Kidney (tissue), 14 donors: ENCODE results near the gene CAPN7. TPM values are rescaled to one million over a fixed set of nuclear protein-coding genes. Genes with fewer than 3 reads are reported as not detected.

ENCODE experiments used
- DNase-seq, 5 donors: peaks; one replicate each; pipeline ENCODE4 v3.0.0-alpha.2; 2013 to 2020
- FAIRE-seq: peaks from 2 replicates; lab custom pipeline; 2012; peaks lifted over from hg19 to GRCh38; lab: Jason Lieb, UNC
- H3K27ac ChIP-seq, 2 donors: one replicate each; pipeline ENCODE4 v1.7.0; 2013; ENCODE audit warnings: low read depth in 2 of 2, low read length in 2 of 2, inconsistent platforms in 1 of 2
- H3K27me3 ChIP-seq: one replicate; pipeline ENCODE4 v1.7.1; 2013; ENCODE audit warnings: low read length, inconsistent platforms; ENCODE audit not compliant: control insufficient read depth, insufficient read depth
- H3K36me3 ChIP-seq, 3 donors: one replicate each; pipeline versions ENCODE4 v1.7.0 to v1.7.1; 2013; ENCODE audit warnings: low read length in 3 of 3, control low read depth in 1 of 3, inconsistent platforms in 1 of 3; ENCODE audit not compliant: insufficient read depth in 3 of 3, control insufficient read depth in 2 of 3
- H3K4me1 ChIP-seq, 3 donors: one replicate each; pipeline versions ENCODE4 v1.7.0 to v1.7.1; 2013; ENCODE audit warnings: low read length in 3 of 3, inconsistent platforms in 1 of 3, low read depth in 1 of 3; ENCODE audit not compliant: control insufficient read depth in 2 of 3, insufficient read depth in 2 of 3
- H3K4me3 ChIP-seq, 3 donors: one replicate each; pipeline versions ENCODE4 v1.7.0 to v1.8.1; 2013; ENCODE audit warnings: low read length in 3 of 3, control low read depth in 1 of 3, inconsistent platforms in 1 of 3
- H3K9ac ChIP-seq, 3 donors: one replicate each; pipeline versions ENCODE4 v1.7.0 to v1.7.1; 2013; ENCODE audit warnings: low read length in 3 of 3, control low read depth in 1 of 3, inconsistent platforms in 1 of 3
- H3K9me3 ChIP-seq, 3 donors: one replicate each; pipeline versions ENCODE4 v1.7.0 to v1.7.1; 2013; ENCODE audit warnings: low read length in 3 of 3, control low read depth in 1 of 3, inconsistent platforms in 1 of 3; ENCODE audit not compliant: control insufficient read depth in 2 of 3, insufficient read depth in 1 of 3
- intact Hi-C: fragments of 100-400 bp; cut with DNase I; formaldehyde crosslinking; loops from one replicate; pipeline ENCODE4 v1.11.1; 2022
- polyA plus RNA-seq: library from polyadenylated mRNA; stranded (reverse); fragments of 350-450 nt; fragmentation: Illumina TruSeq; extraction: RNeasy Lipid Tissue Mini Kit (QIAGEN cat#74804); gene quantifications from one replicate; pipeline ENCODE4 v1.2.3, GENCODE V29; 2014; ENCODE audit warnings: low read depth, low replicate concordance; ENCODE audit not compliant: insufficient read depth
- total RNA-seq: library from RNA; stranded (reverse); fragmentation: NEBNext Ultra II Directional; extraction: Animal tissue kit (Norgen Biotek cat#: 25700); gene quantifications from one replicate; pipeline ENCODE4 v1.2.1, GENCODE V29; 2021
- TF ChIP-seq, protein P1 (sequence below): IDR thresholded peaks from 3 replicates; pipeline ENCODE4 v1.5.1; 2012; ENCODE audit warnings: mild to moderate bottlenecking, moderate library complexity, borderline replicate concordance; ENCODE audit not compliant: insufficient read depth; ENCODE audit errors: extremely low read depth
- donor health status: control.
- donor health status: control.
- donor health status: control.
- donor health status: control.
- donor health status: control.
- donor health status: DM: yes; HTN: yes; CAD: no.
- donor health status: Normal renal cell carcinoma (clear cell type).

Gene CAPN7
- total and polyA plus RNA-seq, 2 donors from 2014 or later, result 14.9 to 40.7 TPM

DNA sequence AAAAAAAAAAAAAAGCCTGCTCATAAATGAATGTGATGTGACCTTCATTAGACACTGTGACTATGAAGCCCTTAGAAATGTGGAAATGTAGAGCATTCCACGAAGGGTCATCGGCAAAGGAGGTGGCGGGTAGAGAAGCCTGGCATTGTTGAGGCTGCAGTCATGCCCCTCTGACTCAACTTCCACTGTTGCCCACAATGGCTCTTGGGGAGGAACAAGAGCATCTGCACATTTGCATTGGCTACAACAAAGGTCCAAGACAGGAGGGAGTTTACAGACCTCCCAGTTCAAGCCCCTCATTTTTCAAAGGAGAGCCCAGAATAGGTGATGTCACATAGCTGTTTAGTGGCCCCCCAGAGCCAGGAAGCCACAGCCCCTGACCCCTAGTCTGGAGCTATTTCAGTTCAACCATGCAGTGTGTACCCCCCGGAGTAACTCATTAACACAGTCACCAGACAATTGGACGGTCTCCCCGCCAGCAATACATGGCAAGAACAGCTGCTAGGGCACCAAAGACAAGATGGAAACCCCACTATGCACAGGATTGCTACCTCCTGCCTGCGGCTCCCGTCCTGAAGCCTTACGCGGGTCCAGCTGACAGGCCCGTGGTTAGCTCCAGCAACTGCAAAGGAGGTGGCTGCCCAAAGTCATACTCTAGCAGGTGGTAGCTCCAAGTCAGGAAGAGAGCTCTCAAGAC is 70.1 kb downstream of the CAPN7 start:
- DNase-seq, result peak in 1 of 5 donors; percentile 15
- Histone ChIP-seq H3K4me3 (no peak overlapping the region), H3K9me3 (no peaks in the 10 kb centered on the region), H3K36me3 (no peaks in the 10 kb centered on the region), H3K27me3 (no peaks in the 10 kb centered on the region), H3K9ac (no peak overlapping the region), H3K27ac (no peak overlapping the region), H3K4me1 (peaks cover 0 to 12% (median 0%) of the 10 kb centered on the region in 3 donors)
- TF ChIP-seq, protein P1, sequence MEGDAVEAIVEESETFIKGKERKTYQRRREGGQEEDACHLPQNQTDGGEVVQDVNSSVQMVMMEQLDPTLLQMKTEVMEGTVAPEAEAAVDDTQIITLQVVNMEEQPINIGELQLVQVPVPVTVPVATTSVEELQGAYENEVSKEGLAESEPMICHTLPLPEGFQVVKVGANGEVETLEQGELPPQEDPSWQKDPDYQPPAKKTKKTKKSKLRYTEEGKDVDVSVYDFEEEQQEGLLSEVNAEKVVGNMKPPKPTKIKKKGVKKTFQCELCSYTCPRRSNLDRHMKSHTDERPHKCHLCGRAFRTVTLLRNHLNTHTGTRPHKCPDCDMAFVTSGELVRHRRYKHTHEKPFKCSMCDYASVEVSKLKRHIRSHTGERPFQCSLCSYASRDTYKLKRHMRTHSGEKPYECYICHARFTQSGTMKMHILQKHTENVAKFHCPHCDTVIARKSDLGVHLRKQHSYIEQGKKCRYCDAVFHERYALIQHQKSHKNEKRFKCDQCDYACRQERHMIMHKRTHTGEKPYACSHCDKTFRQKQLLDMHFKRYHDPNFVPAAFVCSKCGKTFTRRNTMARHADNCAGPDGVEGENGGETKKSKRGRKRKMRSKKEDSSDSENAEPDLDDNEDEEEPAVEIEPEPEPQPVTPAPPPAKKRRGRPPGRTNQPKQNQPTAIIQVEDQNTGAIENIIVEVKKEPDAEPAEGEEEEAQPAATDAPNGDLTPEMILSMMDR, result no peak
- FAIRE-seq, result no peak
- intact Hi-C loops, result loop anchor here (10.0 kb wide), 1 partner anchor 59 kb away; the partner anchor contains the start of gene SH3BP5

DNA sequence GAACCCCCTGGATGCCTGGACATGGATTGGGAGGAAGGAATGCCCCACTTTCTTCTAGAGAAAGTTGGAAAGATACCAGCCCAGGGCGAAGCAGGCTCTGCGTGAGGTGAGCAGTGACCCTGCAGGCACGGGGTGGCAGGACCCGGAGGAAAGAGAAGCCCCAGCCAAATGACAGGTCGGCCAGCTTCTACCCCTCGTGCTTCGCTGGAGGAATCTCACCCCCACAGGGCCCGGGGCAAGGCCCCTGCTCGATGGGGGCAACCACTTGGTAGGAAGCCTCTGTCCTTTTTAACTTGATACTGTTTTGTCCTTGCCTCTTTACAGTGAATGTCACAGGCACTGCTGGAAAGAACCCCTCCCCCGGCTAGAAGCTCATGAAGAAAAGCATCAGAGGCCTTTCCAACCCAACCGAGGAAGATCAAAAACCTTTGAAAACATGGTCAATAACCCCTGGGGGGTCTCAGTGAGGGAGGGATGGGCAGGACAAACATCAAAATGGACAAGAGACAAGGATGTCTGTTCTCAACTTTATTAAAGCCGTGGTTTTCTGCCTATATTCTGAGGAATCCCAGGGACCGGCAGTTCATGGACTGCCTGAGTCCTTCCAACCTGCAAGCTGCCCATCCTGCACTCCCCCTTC is 71.9 kb downstream of the CAPN7 start:
- Histone ChIP-seq H3K4me1 (peaks cover 0 to 12% (median 0%) of the 10 kb centered on the region in 3 donors), H3K27ac (no peak overlapping the region), H3K36me3 (no peaks in the 10 kb centered on the region), H3K9me3 (no peaks in the 10 kb centered on the region), H3K4me3 (no peak overlapping the region), H3K27me3 (no peaks in the 10 kb centered on the region), H3K9ac (no peak overlapping the region)
- TF ChIP-seq, protein P1, result no peak
- FAIRE-seq (no peak), DNase-seq (no peak)
- intact Hi-C loops, result loop anchor here (10.0 kb wide), 1 partner anchor 57 kb away; the partner anchor contains the start of gene SH3BP5

DNA sequence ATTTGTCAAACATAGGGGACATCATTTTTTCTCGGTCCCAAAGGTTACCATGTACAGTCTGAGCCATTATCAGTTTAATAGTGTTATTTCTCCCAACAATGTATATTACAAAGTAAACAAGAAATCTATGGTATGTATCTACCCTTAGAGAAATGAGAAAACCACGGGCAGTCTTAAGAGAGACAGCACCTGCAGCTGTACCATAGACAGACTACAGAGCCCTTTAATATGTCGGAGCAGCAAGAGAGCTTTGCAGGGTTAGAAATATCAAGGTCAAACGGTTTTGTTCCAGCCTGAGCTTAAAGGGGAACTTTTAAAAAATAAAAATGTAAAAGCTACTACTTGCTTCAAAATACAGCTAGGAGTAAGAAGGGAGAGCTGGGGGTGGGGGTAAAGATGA is 73.2 kb downstream of the CAPN7 start:
- no peak for FAIRE-seq

More for the DNA sequence above, 73.2 kb downstream of the CAPN7 start:
- no peaks in the 10 kb centered on the region for H3K9me3 ChIP-seq
- peaks cover 0 to 12% (median 0%) of the 10 kb centered on the region in 3 donors for H3K4me1 ChIP-seq
- DNase-seq, result no peak
- TF ChIP-seq, protein P1, result no peak
- H3K36me3 ChIP-seq, result no peaks in the 10 kb centered on the region
- no peak overlapping the region for H3K27ac ChIP-seq
- H3K4me3 ChIP-seq, result no peak overlapping the region
- intact Hi-C loops, result loop anchor here (10.0 kb wide), 1 partner anchor 56 kb away; the partner anchor contains the start of gene SH3BP5
- H3K27me3 ChIP-seq, result no peaks in the 10 kb centered on the region
- no peak overlapping the region for H3K9ac ChIP-seq
